HG02938 (cell line): ENCODE results near the gene GALE.
A peak's percentile ranks its signal among the peaks of the same experiment; 100 is the strongest.
"Not testable (repeated sequence)": the region's sequence is repeated elsewhere in the genome, so short reads cannot be mapped to it uniquely, and the experiment has no call there.

Experiments
- ATAC-seq: cut with Tn5 transposase; IDR thresholded peaks from one replicate; pipeline ENCODE4 v1.9.1; 2021; ENCODE audit warnings: mild to moderate bottlenecking, moderate library complexity; ENCODE audit not compliant: unreplicated experiment

Gene GALE

GRCh38 chr1:23793861-23794731 lies 6.5 kb downstream of the GALE start:
- no peak for ATAC-seq

- no peak for ATAC-seq
These were observed 7.4 kb downstream of the GALE start for GRCh38 chr1:23793018-23793781.

- ATAC-seq = no peak
These were observed 8.2 kb downstream of the GALE start for GRCh38 chr1:23792151-23792945.

- ATAC-seq = no peak
These were observed 9.0 kb downstream of the GALE start for GRCh38 chr1:23791516-23792047.

- ATAC-seq = peak; percentile 76
These were observed 9.6 kb downstream of the GALE start, which contains the start of gene LYPLA2 for GRCh38 chr1:23790696-23791515. TSS of gene LYPLA2 (plus strand) at chr1:23791145. CDS start at chr1:23792683, 1,538 bp downstream.

GRCh38 chr1:23788695-23789094 lies 11.9 kb downstream of the GALE start:
- no peak for ATAC-seq

- no peak for ATAC-seq
These were observed 12.9 kb downstream of the GALE start for GRCh38 chr1:23787701-23788100.

- ATAC-seq = no peak
These were observed 15.7 kb downstream of the GALE start for GRCh38 chr1:23784846-23785245.

- not testable (repeated sequence) for ATAC-seq
These were observed 17.4 kb downstream of the GALE start for GRCh38 chr1:23783141-23783540.

- ATAC-seq = no peak
These were observed 20.7 kb downstream of the GALE start for GRCh38 chr1:23779826-23780371.

GRCh38 chr1:23777979-23778814 lies 22.4 kb downstream of the GALE start, which contains the start of gene PITHD1:
TSS of gene PITHD1 (plus strand) at chr1:23778418. CDS start at chr1:23778516, 98 bp downstream.
- ATAC-seq = peak; percentile 60

GRCh38 chr1:23776217-23776616 lies 24.3 kb downstream of the GALE start:
- ATAC-seq = no peak

GRCh38 chr1:23774174-23774880 lies 26.2 kb downstream of the GALE start:
- no peak for ATAC-seq

- no peak for ATAC-seq
These were observed 27.7 kb downstream of the GALE start for GRCh38 chr1:23772854-23773242.

GRCh38 chr1:23772049-23772853 lies 28.3 kb downstream of the GALE start:
- ATAC-seq = no peak

- no peak for ATAC-seq
These were observed 31.8 kb downstream of the GALE start for GRCh38 chr1:23768733-23769132.

GRCh38 chr1:23763041-23763577 lies 37.4 kb downstream of the GALE start:
- no peak for ATAC-seq
